Measurements from ENCODE around the gene SEC14L1.

Gene SEC14L1

GRCh38 chr17:77229786-77230435 lies 89.1 kb downstream of the SEC14L1 start:
- Histone ChIP-seq H4K20me1 (ENCODE audit: insufficient read depth, low read length) (no peaks in the 10 kb centered on the region), H3K27me3 (replicated peaks; ENCODE audit: insufficient read depth, low read length) (no peaks in the 10 kb centered on the region), H3K9me3 (replicated peaks; ENCODE audit: insufficient read depth, low read length) (no peaks in the 10 kb centered on the region), H3K4me2 (ENCODE audit: low read depth, low read length) (no peak overlapping the region), H3K4me1 (ENCODE audit: low read length) (peaks cover 18% of the 10 kb centered on the region), H3K9ac (ENCODE audit: low read length) (no peak overlapping the region), H3K79me2 (ENCODE audit: low read length) (no peaks in the 10 kb centered on the region), H3K9me2 (replicated peaks; ENCODE audit: insufficient read depth, low read length) (no peaks in the 10 kb centered on the region), H2AFZ (ENCODE audit: low read length) (no peak overlapping the region), H3K27ac (ENCODE audit: low read length) (no peak overlapping the region), H3F3A (ENCODE audit: insufficient read depth, low read length) (peaks cover 27% of the 10 kb centered on the region), H3K36me3 (replicated peaks; ENCODE audit: insufficient read depth, low read length) (no peaks in the 10 kb centered on the region), H3K4me3 (ENCODE audit: low read length) (no peak overlapping the region)
- TF ChIP-seq EZH2 (optimal IDR thresholded peaks at IDR 0.05; ENCODE audit: low read depth, low read length) (no peak), EZH2phosphoT487 (IDR thresholded peaks at IDR 0.05; ENCODE audit: low read length) (no peak)
- TF ChIP-seq, protein P1, sequence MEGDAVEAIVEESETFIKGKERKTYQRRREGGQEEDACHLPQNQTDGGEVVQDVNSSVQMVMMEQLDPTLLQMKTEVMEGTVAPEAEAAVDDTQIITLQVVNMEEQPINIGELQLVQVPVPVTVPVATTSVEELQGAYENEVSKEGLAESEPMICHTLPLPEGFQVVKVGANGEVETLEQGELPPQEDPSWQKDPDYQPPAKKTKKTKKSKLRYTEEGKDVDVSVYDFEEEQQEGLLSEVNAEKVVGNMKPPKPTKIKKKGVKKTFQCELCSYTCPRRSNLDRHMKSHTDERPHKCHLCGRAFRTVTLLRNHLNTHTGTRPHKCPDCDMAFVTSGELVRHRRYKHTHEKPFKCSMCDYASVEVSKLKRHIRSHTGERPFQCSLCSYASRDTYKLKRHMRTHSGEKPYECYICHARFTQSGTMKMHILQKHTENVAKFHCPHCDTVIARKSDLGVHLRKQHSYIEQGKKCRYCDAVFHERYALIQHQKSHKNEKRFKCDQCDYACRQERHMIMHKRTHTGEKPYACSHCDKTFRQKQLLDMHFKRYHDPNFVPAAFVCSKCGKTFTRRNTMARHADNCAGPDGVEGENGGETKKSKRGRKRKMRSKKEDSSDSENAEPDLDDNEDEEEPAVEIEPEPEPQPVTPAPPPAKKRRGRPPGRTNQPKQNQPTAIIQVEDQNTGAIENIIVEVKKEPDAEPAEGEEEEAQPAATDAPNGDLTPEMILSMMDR (IDR thresholded peaks at IDR 0.05; ENCODE audit: low read length): no peak
- DNase-seq: no peak

DNA sequence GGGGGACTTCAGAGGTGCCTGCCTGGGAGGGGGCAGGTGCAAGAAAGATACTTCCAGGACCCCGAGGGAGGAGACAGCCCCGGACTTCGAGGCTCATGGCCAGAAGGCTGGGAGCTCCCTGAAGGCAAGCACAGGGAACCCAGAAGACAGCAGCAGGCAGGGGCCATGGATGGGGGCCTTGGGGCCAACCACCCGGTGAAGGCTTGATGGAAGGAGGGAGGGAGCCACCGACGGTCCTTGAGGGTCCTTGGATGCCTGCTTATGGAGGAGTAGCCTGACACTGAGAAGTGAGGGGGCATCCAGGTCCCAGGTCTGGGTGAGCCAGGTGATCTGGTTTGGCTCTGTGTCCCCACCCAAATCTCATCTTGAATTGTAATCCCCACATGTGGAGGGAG lies 89.7 kb downstream of the SEC14L1 start:
- no peaks in the 10 kb centered on the region for H4K20me1 ChIP-seq (ENCODE audit: insufficient read depth, low read length)

DNA sequence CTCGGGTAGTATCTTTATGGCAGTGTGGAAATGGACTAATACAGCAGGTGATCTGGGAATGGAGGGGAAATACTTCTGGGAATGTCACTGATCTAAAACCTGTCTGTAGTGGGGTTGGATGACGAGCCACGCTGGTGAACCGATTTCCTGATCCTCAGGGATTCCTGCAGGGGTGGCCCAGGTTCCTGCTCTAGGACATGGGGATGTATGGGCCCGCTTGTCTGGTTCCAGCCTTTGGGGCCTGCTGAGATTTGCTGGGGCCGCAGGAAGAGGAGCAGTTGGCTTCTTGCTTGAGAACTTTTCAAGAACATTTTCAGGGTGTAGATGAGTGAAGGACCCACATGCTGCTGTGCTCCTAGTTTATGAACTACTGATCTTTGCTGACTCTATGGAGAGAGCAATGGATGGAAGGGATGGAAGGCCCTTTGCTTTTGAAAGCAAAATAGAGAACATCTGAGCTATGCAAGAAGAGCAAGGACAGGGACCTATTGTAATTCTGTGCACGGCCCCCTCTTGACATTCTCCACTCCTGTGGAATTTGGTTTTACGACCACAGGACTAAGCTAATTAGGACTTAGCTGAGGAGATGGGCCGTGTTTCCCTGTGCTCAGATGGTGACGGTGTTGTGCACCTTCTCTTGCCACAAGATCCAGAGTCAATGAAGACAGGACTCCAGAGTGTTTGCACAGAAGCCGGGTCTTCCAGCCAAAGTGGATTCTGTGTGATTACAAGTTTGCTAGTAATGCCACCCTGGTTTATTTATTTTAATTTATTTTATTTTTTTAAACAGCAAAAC lies 90.5 kb downstream of the SEC14L1 start:
- no peaks in the 10 kb centered on the region for H4K20me1 ChIP-seq (ENCODE audit: insufficient read depth, low read length)
- no peaks in the 10 kb centered on the region for H3K27me3 ChIP-seq (replicated peaks; ENCODE audit: insufficient read depth, low read length)
- no peak overlapping the region for H3K4me2 ChIP-seq (ENCODE audit: low read depth, low read length)
- no peak overlapping the region for H3K27ac ChIP-seq (ENCODE audit: low read length)
- H3K4me1 ChIP-seq (ENCODE audit: low read length): peaks cover 25% of the 10 kb centered on the region
- TF ChIP-seq, protein P1 (IDR thresholded peaks at IDR 0.05; ENCODE audit: low read length): no peak
- TF ChIP-seq EZH2 (optimal IDR thresholded peaks at IDR 0.05; ENCODE audit: low read depth, low read length) (no peak), EZH2phosphoT487 (IDR thresholded peaks at IDR 0.05; ENCODE audit: low read length) (no peak)
- no peaks in the 10 kb centered on the region for H3K79me2 ChIP-seq (ENCODE audit: low read length)
- peaks cover 32% of the 10 kb centered on the region for H3F3A ChIP-seq (ENCODE audit: insufficient read depth, low read length)
- DNase-seq: no peak
- H3K9me2 ChIP-seq (replicated peaks; ENCODE audit: insufficient read depth, low read length): no peaks in the 10 kb centered on the region
- no peaks in the 10 kb centered on the region for H3K36me3 ChIP-seq (replicated peaks; ENCODE audit: insufficient read depth, low read length)
- H3K9ac ChIP-seq (ENCODE audit: low read length): no peak overlapping the region
- no peak overlapping the region for H3K4me3 ChIP-seq (ENCODE audit: low read length)
- H2AFZ ChIP-seq (ENCODE audit: low read length): no peak overlapping the region
- H3K9me3 ChIP-seq (replicated peaks; ENCODE audit: insufficient read depth, low read length): no peaks in the 10 kb centered on the region

More for the DNA sequence above, 89.7 kb downstream of the SEC14L1 start:
- peaks cover 22% of the 10 kb centered on the region for H3K4me1 ChIP-seq (ENCODE audit: low read length)
- H2AFZ ChIP-seq (ENCODE audit: low read length): no peak overlapping the region
- no peaks in the 10 kb centered on the region for H3K9me2 ChIP-seq (replicated peaks; ENCODE audit: insufficient read depth, low read length)
- H3F3A ChIP-seq (ENCODE audit: insufficient read depth, low read length): peaks cover 27% of the 10 kb centered on the region
- H3K9me3 ChIP-seq (replicated peaks; ENCODE audit: insufficient read depth, low read length): no peaks in the 10 kb centered on the region
- H3K36me3 ChIP-seq (replicated peaks; ENCODE audit: insufficient read depth, low read length): no peaks in the 10 kb centered on the region
- no peak for TF ChIP-seq EZH2 (optimal IDR thresholded peaks at IDR 0.05; ENCODE audit: low read depth, low read length)
- H3K79me2 ChIP-seq (ENCODE audit: low read length): no peaks in the 10 kb centered on the region
- no peak for DNase-seq
- H3K4me2 ChIP-seq (ENCODE audit: low read depth, low read length): no peak overlapping the region
- H3K4me3 ChIP-seq (ENCODE audit: low read length): no peak overlapping the region
- H3K27ac ChIP-seq (ENCODE audit: low read length): no peak overlapping the region
- H3K27me3 ChIP-seq (replicated peaks; ENCODE audit: insufficient read depth, low read length): no peaks in the 10 kb centered on the region
- no peak overlapping the region for H3K9ac ChIP-seq (ENCODE audit: low read length)

- Histone ChIP-seq H3K36me3 (replicated peaks; ENCODE audit: insufficient read depth, low read length) (no peaks in the 10 kb centered on the region), H2AFZ (ENCODE audit: low read length) (no peak overlapping the region), H3K4me3 (ENCODE audit: low read length) (no peak overlapping the region), H4K20me1 (ENCODE audit: insufficient read depth, low read length) (no peaks in the 10 kb centered on the region), H3K9me2 (replicated peaks; ENCODE audit: insufficient read depth, low read length) (no peaks in the 10 kb centered on the region), H3K9ac (ENCODE audit: low read length) (no peak overlapping the region), H3K79me2 (ENCODE audit: low read length) (no peaks in the 10 kb centered on the region), H3K27ac (ENCODE audit: low read length) (peak overlapping the region; percentile 92), H3K4me2 (ENCODE audit: low read depth, low read length) (no peak overlapping the region), H3K9me3 (replicated peaks; ENCODE audit: insufficient read depth, low read length) (no peaks in the 10 kb centered on the region), H3K4me1 (ENCODE audit: low read length) (peaks cover 28% of the 10 kb centered on the region), H3F3A (ENCODE audit: insufficient read depth, low read length) (peaks cover 35% of the 10 kb centered on the region), H3K27me3 (replicated peaks; ENCODE audit: insufficient read depth, low read length) (no peaks in the 10 kb centered on the region)
- no peak for DNase-seq
- TF ChIP-seq EZH2phosphoT487 (IDR thresholded peaks at IDR 0.05; ENCODE audit: low read length) (no peak), EZH2 (optimal IDR thresholded peaks at IDR 0.05; ENCODE audit: low read depth, low read length) (no peak)
- TF ChIP-seq, protein P1 (IDR thresholded peaks at IDR 0.05; ENCODE audit: low read length): no peak
Measured at GRCh38 chr17:77233127-77233526, 92.4 kb downstream of the SEC14L1 start.
